Body of pancreas (tissue), 4 donors: Measurements from ENCODE around the gene KIF15.

Experiments
- POLR2A ChIP-seq, 3 donors: fragments of 450-650 bp; IDR thresholded peaks; one replicate each; pipeline ENCODE4 v1.6.1; 2016; ENCODE audit warnings: antibody characterized with exemption in 3 of 3, mild to moderate bottlenecking in 2 of 3
- TF ChIP-seq, protein P1 (sequence below), 7 experiments: fragments of 450-650 bp in 4 of 7; fragments of 200-600 bp in 3 of 7; sonication (generic) in 3 of 7; IDR thresholded peaks; one replicate each; pipeline ENCODE4 v1.5.1; 2016 to 2019; ENCODE audit warnings: antibody characterized with exemption in 7 of 7

DNA sequence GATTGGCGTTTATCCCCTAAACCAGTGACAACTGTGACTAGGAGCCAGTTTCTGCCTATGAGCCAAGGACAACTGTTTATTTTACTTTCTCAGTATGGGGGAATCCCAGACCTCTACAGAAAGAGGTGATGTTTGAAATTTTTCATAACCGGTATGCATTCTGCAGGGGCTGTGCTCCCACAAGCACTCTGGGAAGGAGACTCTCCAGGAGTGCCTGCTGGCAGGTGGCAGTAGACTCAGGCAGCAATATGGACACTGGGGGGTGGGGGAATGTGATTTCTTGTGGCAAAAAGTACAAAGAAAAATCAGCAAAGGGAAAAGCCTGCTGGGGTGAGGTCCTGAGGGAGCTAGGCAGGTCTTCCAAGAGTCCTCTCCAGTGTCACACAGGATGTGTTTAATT, 118.7 kb downstream of the KIF15 start:
- TF ChIP-seq, protein P1, sequence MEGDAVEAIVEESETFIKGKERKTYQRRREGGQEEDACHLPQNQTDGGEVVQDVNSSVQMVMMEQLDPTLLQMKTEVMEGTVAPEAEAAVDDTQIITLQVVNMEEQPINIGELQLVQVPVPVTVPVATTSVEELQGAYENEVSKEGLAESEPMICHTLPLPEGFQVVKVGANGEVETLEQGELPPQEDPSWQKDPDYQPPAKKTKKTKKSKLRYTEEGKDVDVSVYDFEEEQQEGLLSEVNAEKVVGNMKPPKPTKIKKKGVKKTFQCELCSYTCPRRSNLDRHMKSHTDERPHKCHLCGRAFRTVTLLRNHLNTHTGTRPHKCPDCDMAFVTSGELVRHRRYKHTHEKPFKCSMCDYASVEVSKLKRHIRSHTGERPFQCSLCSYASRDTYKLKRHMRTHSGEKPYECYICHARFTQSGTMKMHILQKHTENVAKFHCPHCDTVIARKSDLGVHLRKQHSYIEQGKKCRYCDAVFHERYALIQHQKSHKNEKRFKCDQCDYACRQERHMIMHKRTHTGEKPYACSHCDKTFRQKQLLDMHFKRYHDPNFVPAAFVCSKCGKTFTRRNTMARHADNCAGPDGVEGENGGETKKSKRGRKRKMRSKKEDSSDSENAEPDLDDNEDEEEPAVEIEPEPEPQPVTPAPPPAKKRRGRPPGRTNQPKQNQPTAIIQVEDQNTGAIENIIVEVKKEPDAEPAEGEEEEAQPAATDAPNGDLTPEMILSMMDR (IDR thresholded peaks at IDR 0.05) = no peak
- no peak for TF ChIP-seq POLR2A (IDR thresholded peaks at IDR 0.05)
